CD14-positive monocyte (primary cell): ENCODE measurements around the gene ARHGDIB. TPM values are rescaled to one million over a fixed set of nuclear protein-coding genes. Genes with fewer than 3 reads are reported as not detected.
A peak's percentile ranks its signal among the peaks of the same experiment; 100 is the strongest.

Experiments used
- DNase-seq, 3 donors: peaks; one replicate each; pipeline ENCODE4 v3.0.0-alpha.2; 2011 to 2022
- H2AFZ ChIP-seq: 2 replicates; pipeline ENCODE4 v1.6.0; 2012; ENCODE audit warnings: mild to moderate bottlenecking, low read depth, low read length, inconsistent platforms; ENCODE audit not compliant: insufficient read depth, poor library complexity, severe bottlenecking
- H3K27ac ChIP-seq, 2 donors: 1 replicate in 1 of 2; 2 replicates in 1 of 2; pipeline ENCODE4 v1.5.1; 2012 to 2013; ENCODE audit warnings: low read length in 2 of 2, control low read depth in 1 of 2, inconsistent platforms in 1 of 2, low read depth in 1 of 2, mild to moderate bottlenecking in 1 of 2
- H3K27me3 ChIP-seq, 2 donors: one replicate each; pipeline versions ENCODE4 v1.6.0 to v1.6.1; 2011 to 2013; ENCODE audit warnings: low read length in 2 of 2; ENCODE audit not compliant: control insufficient read depth in 2 of 2, insufficient read depth in 2 of 2
- H3K36me3 ChIP-seq, 2 donors: replicated peaks in 1 of 2; 1 replicate in 1 of 2; 2 replicates in 1 of 2; pipeline versions ENCODE4 v1.5.1 to v1.6.1; 2012 to 2013; ENCODE audit warnings: low read length in 2 of 2, control low read depth in 1 of 2, inconsistent platforms in 1 of 2, mild to moderate bottlenecking in 1 of 2; ENCODE audit not compliant: insufficient read depth in 2 of 2, control insufficient read depth in 1 of 2
- H3K4me1 ChIP-seq, 2 donors: 1 replicate in 1 of 2; 2 replicates in 1 of 2; pipeline versions ENCODE4 v1.5.1 to v1.6.1; 2012 to 2013; ENCODE audit warnings: low read length in 2 of 2, control low read depth in 1 of 2, inconsistent platforms in 1 of 2, mild to moderate bottlenecking in 1 of 2, moderate library complexity in 1 of 2; ENCODE audit not compliant: insufficient read depth in 2 of 2, control insufficient read depth in 1 of 2
- H3K4me2 ChIP-seq: replicated peaks from 2 replicates; pipeline ENCODE3; 2012; ENCODE audit warnings: low read length, moderate library complexity, mild to moderate bottlenecking; ENCODE audit not compliant: poor library complexity, severe bottlenecking; ENCODE audit errors: extremely low read depth
- H3K4me3 ChIP-seq, 3 experiments: fragments of 200-600 bp in 1 of 3; sonication (generic) in 1 of 3; replicated peaks in 1 of 3; 1 replicate in 2 of 3; 2 replicates in 1 of 3; pipeline ENCODE4 v1.5.1; 2011 to 2013; ENCODE audit warnings: low read length in 3 of 3, mild to moderate bottlenecking in 3 of 3, control low read depth in 2 of 3, low read depth in 2 of 3, inconsistent platforms in 1 of 3, moderate library complexity in 1 of 3
- H3K79me2 ChIP-seq: 2 replicates; pipeline ENCODE4 v1.6.0; 2012; ENCODE audit warnings: mild to moderate bottlenecking, control low read depth, inconsistent platforms, low read length, moderate library complexity; ENCODE audit not compliant: insufficient read depth
- H3K9ac ChIP-seq: 2 replicates; pipeline ENCODE4 v1.6.0; 2017; ENCODE audit warnings: low read length, mild to moderate bottlenecking; ENCODE audit not compliant: insufficient read depth, poor library complexity, severe bottlenecking
- H3K9me3 ChIP-seq, 2 donors: replicated peaks in 1 of 2; 1 replicate in 1 of 2; 2 replicates in 1 of 2; pipeline versions ENCODE4 v1.5.1 to v1.6.1; 2012 to 2013; ENCODE audit warnings: low read length in 2 of 2, control low read depth in 1 of 2; ENCODE audit not compliant: control insufficient read depth in 1 of 2, insufficient read depth in 1 of 2
- H4K20me1 ChIP-seq: 2 replicates; pipeline ENCODE4 v1.6.0; 2012; ENCODE audit warnings: mild to moderate bottlenecking, low read length, control low read depth, moderate library complexity; ENCODE audit not compliant: insufficient read depth
- H3K27ac Mint-ChIP-seq, 7 donors: one replicate each; pipeline ENCODE4 v1.8.0; 2020; ENCODE audit warnings: mild to moderate bottlenecking in 7 of 7, mixed read lengths in 7 of 7, moderate library complexity in 6 of 7, inconsistent platforms in 2 of 7
- H3K27me3 Mint-ChIP-seq, 3 donors: one replicate each; pipeline ENCODE4 v1.8.0; 2021 to 2022; ENCODE audit warnings: low read depth in 3 of 3, mild to moderate bottlenecking in 3 of 3, mixed read lengths in 3 of 3, moderate library complexity in 3 of 3, inconsistent platforms in 1 of 3
- H3K36me3 Mint-ChIP-seq, 2 donors: one replicate each; pipeline ENCODE4 v1.8.0; 2020; ENCODE audit warnings: mixed read lengths in 2 of 2, inconsistent platforms in 1 of 2, mild to moderate bottlenecking in 1 of 2
- H3K4me1 Mint-ChIP-seq: one replicate; pipeline ENCODE4 v1.8.0; 2020; ENCODE audit warnings: mild to moderate bottlenecking, mixed read lengths
- H3K4me3 Mint-ChIP-seq, 2 donors: one replicate each; pipeline ENCODE4 v1.8.0; 2020; ENCODE audit warnings: mild to moderate bottlenecking in 2 of 2, mixed read lengths in 2 of 2, moderate library complexity in 1 of 2
- H3K9me3 Mint-ChIP-seq, 7 donors: one replicate each; pipeline ENCODE4 v1.8.0; 2020 to 2022; ENCODE audit warnings: mixed read lengths in 7 of 7, mild to moderate bottlenecking in 6 of 7, moderate library complexity in 6 of 7, inconsistent platforms in 2 of 7
- WGBS: methylation state at CpG from one replicate; pipeline ENCODE4 v1.1.5; 2013; ENCODE audit warnings: missing lambda C conversion rate; ENCODE audit not compliant: insufficient coverage; 5-methylcytosine and 5-hydroxymethylcytosine counted together
- intact Hi-C, 2 donors: fragments of 100-400 bp; cut with micrococcal nuclease; formaldehyde crosslinking; loops; one replicate each; pipeline versions ENCODE4 v1.15.0 to v1.15.1; 2023
- polyA plus RNA-seq, 3 donors: library from polyadenylated mRNA; depleted of rRNA in 1 of 3; unstranded in 2 of 3; stranded (reverse) in 1 of 3; fragments of 300-500 nt in 2 of 3; fragments of >200 nt in 1 of 3; fragmentation: Illumina TruSeq in 2 of 3; gene quantifications; 1 replicate in 2 of 3; 2 replicates in 1 of 3; pipeline ENCODE4 v1.2.3, GENCODE V29; 2012 to 2021
- TF ChIP-seq, protein P1 (sequence below): fragments of 200-600 bp; IDR thresholded peaks from one replicate; pipeline ENCODE4 v1.8.0; 2022; ENCODE audit warnings: antibody characterized with exemption, mild to moderate bottlenecking

Gene ARHGDIB
- polyA plus RNA-seq, 3 donors: 1,199 to 2,228 (median 1,854) TPM

DNA sequence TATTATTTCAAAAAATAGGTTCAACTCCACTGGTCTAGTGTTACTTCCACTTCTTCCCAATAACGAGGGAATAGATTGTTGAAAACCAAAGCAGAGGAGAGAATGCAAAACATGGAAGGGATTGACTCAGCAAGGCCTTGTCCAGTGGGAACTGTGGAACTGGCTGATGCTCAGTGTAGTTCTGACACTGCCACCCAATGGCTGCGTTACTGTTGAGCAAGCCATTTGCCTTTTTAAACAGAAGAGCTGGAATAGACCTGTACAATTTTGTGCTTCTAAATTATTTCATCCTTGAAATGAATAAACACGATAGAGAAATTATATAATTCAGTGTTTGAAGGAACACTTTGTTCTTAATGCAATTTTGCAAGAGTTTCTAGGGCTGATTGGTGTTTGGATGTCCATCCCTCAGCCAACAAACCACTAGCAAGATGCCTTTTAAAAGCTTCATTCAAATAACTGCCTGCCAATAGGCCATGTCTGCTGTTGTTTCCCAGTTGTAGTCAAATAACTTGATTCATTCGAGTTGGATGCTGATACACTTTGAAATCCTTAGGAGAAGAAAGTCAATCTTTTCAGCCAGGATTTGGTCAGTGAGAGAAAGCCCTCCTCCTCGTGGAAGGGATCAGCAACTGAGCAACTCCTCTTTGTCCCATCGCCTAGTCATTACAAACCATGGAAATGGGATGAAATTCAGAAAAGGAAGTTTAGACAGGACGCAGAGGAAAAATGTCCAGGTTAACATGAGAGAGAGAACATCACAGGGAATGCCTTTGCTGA, 68.5 kb downstream of the ARHGDIB start:
- Histone ChIP-seq H3K4me1 (no peaks in the 10 kb centered on the region), H3K27me3 (peaks cover 0 to 7% of the 10 kb centered on the region in 2 donors), H3K79me2 (no peaks in the 10 kb centered on the region), H4K20me1 (no peaks in the 10 kb centered on the region), H3K9me3 (no peaks in the 10 kb centered on the region), H3K4me2 (no peak overlapping the region), H3K27ac (no peak overlapping the region), H2AFZ (no peak overlapping the region), H3K36me3 (no peaks in the 10 kb centered on the region), H3K9ac (no peak overlapping the region), H3K4me3 (no peak overlapping the region)
- intact Hi-C loops: no loop called here
- DNase-seq: no peak
- peak overlapping the region in 1 of 7 donors; percentile 57 for H3K27ac Mint-ChIP-seq
- H3K36me3 Mint-ChIP-seq: no peaks in the 10 kb centered on the region
- peaks cover 3 to 13% (median 7%) of the 10 kb centered on the region in 3 donors for H3K27me3 Mint-ChIP-seq
- no peak overlapping the region for H3K4me3 Mint-ChIP-seq
- whole genome bisulfite sequencing: 77% methylated on average over 3 of the region's 7 CpGs
- H3K4me1 Mint-ChIP-seq: no peaks in the 10 kb centered on the region
- H3K9me3 Mint-ChIP-seq: peaks cover 0 to 2% (median 0%) of the 10 kb centered on the region in 7 donors
- TF ChIP-seq, protein P1, sequence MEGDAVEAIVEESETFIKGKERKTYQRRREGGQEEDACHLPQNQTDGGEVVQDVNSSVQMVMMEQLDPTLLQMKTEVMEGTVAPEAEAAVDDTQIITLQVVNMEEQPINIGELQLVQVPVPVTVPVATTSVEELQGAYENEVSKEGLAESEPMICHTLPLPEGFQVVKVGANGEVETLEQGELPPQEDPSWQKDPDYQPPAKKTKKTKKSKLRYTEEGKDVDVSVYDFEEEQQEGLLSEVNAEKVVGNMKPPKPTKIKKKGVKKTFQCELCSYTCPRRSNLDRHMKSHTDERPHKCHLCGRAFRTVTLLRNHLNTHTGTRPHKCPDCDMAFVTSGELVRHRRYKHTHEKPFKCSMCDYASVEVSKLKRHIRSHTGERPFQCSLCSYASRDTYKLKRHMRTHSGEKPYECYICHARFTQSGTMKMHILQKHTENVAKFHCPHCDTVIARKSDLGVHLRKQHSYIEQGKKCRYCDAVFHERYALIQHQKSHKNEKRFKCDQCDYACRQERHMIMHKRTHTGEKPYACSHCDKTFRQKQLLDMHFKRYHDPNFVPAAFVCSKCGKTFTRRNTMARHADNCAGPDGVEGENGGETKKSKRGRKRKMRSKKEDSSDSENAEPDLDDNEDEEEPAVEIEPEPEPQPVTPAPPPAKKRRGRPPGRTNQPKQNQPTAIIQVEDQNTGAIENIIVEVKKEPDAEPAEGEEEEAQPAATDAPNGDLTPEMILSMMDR: no peak

Other genes with a start within 250 kb of the ARHGDIB start
- gene WBP11, start 158.1 kb downstream of the ARHGDIB start, polyA plus RNA-seq: 10 to 100 TPM; 20.5 to 46.2 (median 29.2) TPM
- under 1 TPM in 2 of 3 donors, not detected in 1; 0.11 to 0.46 TPM for gene C12orf60, start 157.9 kb downstream of the ARHGDIB start, polyA plus RNA-seq
- gene SMCO3, start 147.4 kb downstream of the ARHGDIB start, polyA plus RNA-seq: under 1 TPM in 1 of 3 donors, not detected in 2; 0.11 TPM
- gene ART4, start 118.1 kb downstream of the ARHGDIB start, polyA plus RNA-seq: not detected
- gene MGP, start 75.7 kb downstream of the ARHGDIB start, polyA plus RNA-seq: not detected
- gene ERP27, start 23.1 kb downstream of the ARHGDIB start, polyA plus RNA-seq: 1 to 10 TPM; 2.5 to 7.2 (median 2.5) TPM
- gene PDE6H, start 11.4 kb upstream of the ARHGDIB start, polyA plus RNA-seq: under 1 TPM in 2 of 3 donors, not detected in 1; 0.33 to 0.56 TPM